ENCODE results near the gene UCN2. TPM values are rescaled to one million over a fixed set of nuclear protein-coding genes. Genes with fewer than 3 reads are reported as not detected.

Gene UCN2
- total and polyA plus RNA-seq, 2 donors (not counting 3 experiments of a cell fraction or from before 2014, with no cell fraction given), result 0.11 TPM; not detected in 1

DNA sequence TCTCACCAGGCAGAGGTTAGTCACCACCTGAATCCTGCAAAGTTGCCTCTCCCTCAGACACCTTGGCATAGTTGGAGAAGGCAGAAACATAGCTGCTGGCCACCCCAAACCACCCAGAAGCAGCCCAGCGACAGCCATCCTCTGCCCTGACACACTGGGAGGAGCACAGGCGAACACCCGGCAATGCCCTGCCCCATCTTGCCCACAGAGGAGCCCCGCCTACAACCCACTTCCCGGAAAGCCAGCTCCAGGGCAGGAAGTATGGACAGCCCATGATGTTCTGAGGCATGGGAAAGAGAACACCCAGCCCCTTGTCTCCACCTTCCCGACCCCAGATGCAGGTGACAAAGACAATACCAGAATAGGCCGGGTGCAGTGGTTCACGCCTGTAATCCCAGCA is 47.0 kb downstream of the UCN2 start:
- Histone ChIP-seq H4K20me1 (replicated peaks; ENCODE audit: control insufficient read depth, extremely low read depth, insufficient read depth, low read length) (no peaks in the 10 kb centered on the region), H3K27ac (ENCODE audit: insufficient read depth, low read depth, low read length) (no peak overlapping the region), H3K9me1 (replicated peaks; ENCODE audit: control insufficient read depth, extremely low read depth, insufficient read depth, low read length) (no peaks in the 10 kb centered on the region), H3K4me1 (ENCODE audit: control insufficient read depth, extremely low read depth, insufficient read depth, low read length) (no peaks in the 10 kb centered on the region), H3K4me3 (replicated peaks in 1 of 3; ENCODE audit: insufficient read depth in 1 of 3, low read depth in 1 of 3, low read length in 3 of 3) (no peak overlapping the region), H3K36me3 (ENCODE audit: control insufficient read depth in 2 of 2, extremely low read depth in 1 of 2, insufficient read depth in 2 of 2, low read length in 2 of 2) (no peaks in the 10 kb centered on the region), H3K9ac (replicated peaks; ENCODE audit: extremely low read depth, insufficient read depth, low read length) (no peak overlapping the region), H3K9me3 (replicated peaks; ENCODE audit: control insufficient read depth, insufficient read depth, low read length) (no peaks in the 10 kb centered on the region), H3K4me2 (ENCODE audit: insufficient read depth, low read length) (no peak overlapping the region), H3K79me2 (ENCODE audit: control insufficient read depth, insufficient read depth, low read length) (no peaks in the 10 kb centered on the region), H3K27me3 (ENCODE audit: control insufficient read depth in 2 of 2, insufficient read depth in 2 of 2, low read length in 2 of 2) (no peaks in the 10 kb centered on the region), H2AFZ (ENCODE audit: low read depth, low read length) (no peak overlapping the region)
- intact Hi-C loops (cut with micrococcal nuclease) (no loop called here), dilution Hi-C loops (cut with MboI; ENCODE audit: extremely low pct_ligation_motif_present, low sequenced_read_pairs) (no loop called here)
- TF ChIP-seq POLR2AphosphoS5 (IDR thresholded peaks at IDR 0.05; ENCODE audit: insufficient read depth, low read depth, low read length) (no peak), FOS (IDR thresholded peaks at IDR 0.05; ENCODE audit: borderline replicate concordance, insufficient read depth, low read length) (no peak)
- FAIRE-seq (no peak), DNase-seq (ENCODE audit: low read depth, low spot score) (no peak)
- ChIA-PET CTCF (interaction anchor here (1.0 kb wide), 1 partner anchor 116 kb away, joined by 3 read pairs; no protein-coding TSS in a partner anchor), POLR2A (no interaction called here)
- no TSS peak for BruUV-seq (replicated peaks)

DNA sequence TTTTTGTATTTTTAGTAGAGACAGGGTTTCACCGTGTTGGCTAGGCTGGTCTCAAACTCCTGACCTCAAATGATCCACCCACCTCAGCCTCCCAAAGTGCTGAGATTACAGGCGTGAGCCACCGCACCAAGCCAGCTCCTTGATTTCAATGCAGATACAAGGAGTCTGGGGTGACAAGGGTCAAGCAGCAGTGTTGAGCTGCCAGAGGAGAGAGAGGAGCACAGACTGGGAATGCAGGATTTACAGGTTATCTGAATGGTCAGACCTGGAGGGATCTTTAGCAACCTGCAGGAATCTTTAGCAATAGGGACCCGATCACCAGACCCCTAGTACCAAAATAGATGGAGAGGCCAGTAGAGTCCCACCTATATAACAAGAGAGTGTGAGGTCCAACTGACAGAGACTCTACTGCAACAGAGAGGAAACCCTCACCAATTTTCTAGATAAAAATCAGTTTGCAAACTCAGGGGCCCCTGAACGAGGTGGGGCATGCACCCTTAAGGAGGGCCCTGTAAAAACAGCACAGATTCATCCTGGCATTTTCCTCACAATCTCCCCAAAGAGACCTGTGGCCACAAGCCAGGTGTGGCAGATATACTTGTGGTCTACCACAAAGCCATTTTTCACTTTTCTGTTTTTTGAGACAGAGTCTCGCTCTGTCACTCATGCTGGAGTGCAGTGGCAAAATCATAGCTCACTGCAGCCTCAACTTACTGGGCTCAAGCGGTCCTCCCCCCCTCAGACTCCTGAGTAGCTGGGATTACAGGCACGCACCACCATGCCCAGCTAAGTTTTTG is 49.0 kb downstream of the UCN2 start:
- Histone ChIP-seq H3K36me3 (ENCODE audit: control insufficient read depth in 2 of 2, extremely low read depth in 1 of 2, insufficient read depth in 2 of 2, low read length in 2 of 2) (no peaks in the 10 kb centered on the region), H4K20me1 (replicated peaks; ENCODE audit: control insufficient read depth, extremely low read depth, insufficient read depth, low read length) (no peaks in the 10 kb centered on the region), H3K79me2 (ENCODE audit: control insufficient read depth, insufficient read depth, low read length) (no peaks in the 10 kb centered on the region), H3K4me3 (replicated peaks in 1 of 3; ENCODE audit: insufficient read depth in 1 of 3, low read depth in 1 of 3, low read length in 3 of 3) (no peak overlapping the region), H2AFZ (ENCODE audit: low read depth, low read length) (no peak overlapping the region), H3K9me3 (replicated peaks; ENCODE audit: control insufficient read depth, insufficient read depth, low read length) (no peaks in the 10 kb centered on the region), H3K4me2 (ENCODE audit: insufficient read depth, low read length) (no peak overlapping the region), H3K27ac (ENCODE audit: insufficient read depth, low read depth, low read length) (no peak overlapping the region), H3K4me1 (ENCODE audit: control insufficient read depth, extremely low read depth, insufficient read depth, low read length) (no peaks in the 10 kb centered on the region), H3K9ac (replicated peaks; ENCODE audit: extremely low read depth, insufficient read depth, low read length) (no peak overlapping the region), H3K9me1 (replicated peaks; ENCODE audit: control insufficient read depth, extremely low read depth, insufficient read depth, low read length) (no peaks in the 10 kb centered on the region), H3K27me3 (ENCODE audit: control insufficient read depth in 2 of 2, insufficient read depth in 2 of 2, low read length in 2 of 2) (no peaks in the 10 kb centered on the region)
- CTCF ChIA-PET, result interaction anchor here (1.0 kb wide), 1 partner anchor 14 kb away, joined by 3 read pairs; no protein-coding TSS in a partner anchor
- dilution Hi-C loops (cut with MboI; ENCODE audit: extremely low pct_ligation_motif_present, low sequenced_read_pairs), result no loop called here
- intact Hi-C loops (cut with micrococcal nuclease), result no loop called here
- TF ChIP-seq, protein P1, sequence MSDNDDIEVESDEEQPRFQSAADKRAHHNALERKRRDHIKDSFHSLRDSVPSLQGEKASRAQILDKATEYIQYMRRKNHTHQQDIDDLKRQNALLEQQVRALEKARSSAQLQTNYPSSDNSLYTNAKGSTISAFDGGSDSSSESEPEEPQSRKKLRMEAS (IDR thresholded peaks at IDR 0.05; ENCODE audit: insufficient read depth, insufficient read length), result no peak
- TF ChIP-seq FOS (IDR thresholded peaks at IDR 0.05; ENCODE audit: borderline replicate concordance, insufficient read depth, low read length), result no peak
- no peak for TF ChIP-seq MYC (IDR thresholded peaks at IDR 0.05; ENCODE audit: low read depth, low read length)
- TF ChIP-seq, protein P2, sequence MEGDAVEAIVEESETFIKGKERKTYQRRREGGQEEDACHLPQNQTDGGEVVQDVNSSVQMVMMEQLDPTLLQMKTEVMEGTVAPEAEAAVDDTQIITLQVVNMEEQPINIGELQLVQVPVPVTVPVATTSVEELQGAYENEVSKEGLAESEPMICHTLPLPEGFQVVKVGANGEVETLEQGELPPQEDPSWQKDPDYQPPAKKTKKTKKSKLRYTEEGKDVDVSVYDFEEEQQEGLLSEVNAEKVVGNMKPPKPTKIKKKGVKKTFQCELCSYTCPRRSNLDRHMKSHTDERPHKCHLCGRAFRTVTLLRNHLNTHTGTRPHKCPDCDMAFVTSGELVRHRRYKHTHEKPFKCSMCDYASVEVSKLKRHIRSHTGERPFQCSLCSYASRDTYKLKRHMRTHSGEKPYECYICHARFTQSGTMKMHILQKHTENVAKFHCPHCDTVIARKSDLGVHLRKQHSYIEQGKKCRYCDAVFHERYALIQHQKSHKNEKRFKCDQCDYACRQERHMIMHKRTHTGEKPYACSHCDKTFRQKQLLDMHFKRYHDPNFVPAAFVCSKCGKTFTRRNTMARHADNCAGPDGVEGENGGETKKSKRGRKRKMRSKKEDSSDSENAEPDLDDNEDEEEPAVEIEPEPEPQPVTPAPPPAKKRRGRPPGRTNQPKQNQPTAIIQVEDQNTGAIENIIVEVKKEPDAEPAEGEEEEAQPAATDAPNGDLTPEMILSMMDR (IDR thresholded peaks at IDR 0.05; ENCODE audit: extremely low read depth in 1 of 2, insufficient read depth in 1 of 2, low read depth in 1 of 2, low read length in 2 of 2), result no peak
- TF ChIP-seq GATA2 (IDR thresholded peaks at IDR 0.05; ENCODE audit: insufficient read depth, insufficient read length, low read depth, low read length), result no peak
- no peak for TF ChIP-seq POLR2AphosphoS5 (IDR thresholded peaks at IDR 0.05; ENCODE audit: insufficient read depth, low read depth, low read length)
- no peak for TF ChIP-seq JUN (IDR thresholded peaks at IDR 0.05; ENCODE audit: borderline replicate concordance, insufficient read depth, insufficient read length, low read depth)
- TF ChIP-seq POLR2A (IDR thresholded peaks at IDR 0.05; ENCODE audit: low read depth, low read length), result no peak
- no peak for TF ChIP-seq EZH2 (IDR thresholded peaks at IDR 0.05; ENCODE audit: borderline replicate concordance, low read depth, low read length, severe bottlenecking)
- no TSS peak for BruUV-seq (replicated peaks)
- POLR2A ChIA-PET, result no interaction called here
- FAIRE-seq (no peak), DNase-seq (ENCODE audit: low read depth, low spot score) (no peak)
